ENCODE data around the gene SLC6A11. TPM values are rescaled to one million over a fixed set of nuclear protein-coding genes. Genes with fewer than 3 reads are reported as not detected.
A peak's percentile ranks its signal among the peaks of the same experiment; 100 is the strongest.

Gene SLC6A11
- total and polyA plus RNA-seq, 2 of the 13 experiments (the other 11 are each of a cell fraction or from before 2014, with no cell fraction given) = 17.9 to 34.5 TPM

GRCh38 chr3:10775828-10776227 is 40.2 kb upstream of the SLC6A11 start:
- BruUV-seq (replicated peaks) = no TSS peak
- 8% methylated on average over 1 of the region's 3 CpGs for WGBS (ENCODE audit: low lambda C conversion rate)

DNA sequence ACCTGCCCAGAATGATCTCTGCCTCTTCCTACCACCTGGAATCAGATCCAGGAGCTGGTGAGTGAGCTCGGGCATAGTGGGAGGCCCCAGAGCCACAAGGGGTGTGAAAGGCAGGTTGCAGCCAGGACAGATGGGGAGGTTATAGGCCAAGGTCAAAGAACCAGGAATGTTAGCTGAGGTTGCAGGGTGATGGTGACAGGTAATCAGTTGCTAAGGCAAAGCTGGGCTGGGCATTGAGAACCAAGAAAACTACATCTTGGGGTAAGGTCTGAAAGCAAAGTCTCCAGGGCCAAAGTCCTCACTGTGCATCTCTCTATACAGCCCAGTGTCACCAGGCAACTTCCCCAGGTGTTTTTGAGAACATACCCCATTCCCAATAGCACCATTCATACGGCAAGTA is 38.4 kb upstream of the SLC6A11 start:
- H3K9ac ChIP-seq (ENCODE audit: insufficient read depth, low read depth, low read length) = no peak overlapping the region
- no peaks in the 10 kb centered on the region for H3K36me3 ChIP-seq (replicated peaks in 1 of 2; ENCODE audit: control insufficient read depth in 1 of 2, insufficient read depth in 2 of 2, low read length in 2 of 2)
- FAIRE-seq (no peak), DNase-seq (ENCODE audit: low spot score) (no peak), ATAC-seq (no peak)
- intact Hi-C loops (cut with micrococcal nuclease; ENCODE audit: unreplicated experiment) = no loop called here
- no peak overlapping the region for H3K4me2 ChIP-seq (ENCODE audit: low read depth, low read length)
- H3K79me2 ChIP-seq (ENCODE audit: insufficient read depth, low read length) = no peaks in the 10 kb centered on the region
- CTCF ChIA-PET (ENCODE audit: low intra/inter-chr PET ratio, low total read pairs) = no interaction called here
- H3K27me3 ChIP-seq (ENCODE audit: control insufficient read depth in 1 of 2, insufficient read depth in 2 of 2, low read length in 2 of 2) = peaks cover 0 to 4% of the 10 kb centered on the region in 2 experiments; a peak in 4 of 5 replicates
- H3K9me3 ChIP-seq (ENCODE audit: low read length) = no peaks in the 10 kb centered on the region
- peaks cover 9% of the 10 kb centered on the region; the same call in 1 of the 2 replicates for H3K4me1 ChIP-seq (ENCODE audit: insufficient read depth, low read length)
- no peak overlapping the region for H3K27ac ChIP-seq (ENCODE audit: extremely low read length, insufficient read depth, low read length)
- in situ Hi-C loops (cut with HindIII; ENCODE audit: extremely low pct_ligation_motif_present, low pct_unique_long_range_greater_than_20kb) = no loop called here
- no peak overlapping the region for H3K4me3 ChIP-seq (replicated peaks in 1 of 3; ENCODE audit: insufficient read depth in 1 of 3, low read depth in 2 of 3, low read length in 3 of 3)
- no TSS peak for BruUV-seq (replicated peaks)
- no peaks in the 10 kb centered on the region for H4K20me1 ChIP-seq (ENCODE audit: insufficient read depth, low read length)
- POLR2A ChIA-PET = no interaction called here
- WGBS (ENCODE audit: low lambda C conversion rate) = 10% methylated on average over 2 of the region's 2 CpGs
- H2AFZ ChIP-seq (ENCODE audit: low read length) = no peak overlapping the region
- TF ChIP-seq MNT (IDR thresholded peaks at IDR 0.05) (no peak), RFX5 (IDR thresholded peaks at IDR 0.05; ENCODE audit: low read depth, low read length) (peak; percentile 96)

More at GRCh38 chr3:10775828-10776227, 40.2 kb upstream of the SLC6A11 start:
- Histone ChIP-seq H3K27me3 (ENCODE audit: control insufficient read depth in 1 of 2, insufficient read depth in 2 of 2, low read length in 2 of 2) (peaks cover 0 to 14% of the 10 kb centered on the region in 2 experiments; a peak in 4 of 5 replicates), H3K36me3 (replicated peaks in 1 of 2; ENCODE audit: control insufficient read depth in 1 of 2, insufficient read depth in 2 of 2, low read length in 2 of 2) (no peaks in the 10 kb centered on the region), H3K9ac (ENCODE audit: insufficient read depth, low read depth, low read length) (no peak overlapping the region), H2AFZ (ENCODE audit: low read length) (no peak overlapping the region), H4K20me1 (ENCODE audit: insufficient read depth, low read length) (no peaks in the 10 kb centered on the region), H3K79me2 (ENCODE audit: insufficient read depth, low read length) (no peaks in the 10 kb centered on the region), H3K4me1 (ENCODE audit: insufficient read depth, low read length) (peaks cover 14% of the 10 kb centered on the region; the same call in 1 of the 2 replicates), H3K4me2 (ENCODE audit: low read depth, low read length) (no peak overlapping the region), H3K27ac (ENCODE audit: extremely low read length, insufficient read depth, low read length) (no peak overlapping the region), H3K9me3 (ENCODE audit: low read length) (no peaks in the 10 kb centered on the region), H3K4me3 (replicated peaks in 1 of 3; ENCODE audit: insufficient read depth in 1 of 3, low read depth in 2 of 3, low read length in 3 of 3) (no peak overlapping the region)
- intact Hi-C loops (cut with micrococcal nuclease; ENCODE audit: unreplicated experiment) = no loop called here
- CTCF ChIA-PET (ENCODE audit: low intra/inter-chr PET ratio, low total read pairs) = no interaction called here
- DNase-seq (ENCODE audit: low spot score) (no peak), ATAC-seq (no peak), FAIRE-seq (no peak)
- in situ Hi-C loops (cut with HindIII; ENCODE audit: extremely low pct_ligation_motif_present, low pct_unique_long_range_greater_than_20kb) = no loop called here
- POLR2A ChIA-PET = no interaction called here
- TF ChIP-seq RNF2 (conservative IDR thresholded peaks at IDR 0.05; ENCODE audit: low read depth) = no peak
- no peak for TF ChIP-seq HMG20B (CRISPR knock-in tag; conservative IDR thresholded peaks at IDR 0.05)
- TF ChIP-seq RXRB (CRISPR knock-in tag; IDR thresholded peaks at IDR 0.05; ENCODE audit: borderline replicate concordance) = no peak
- TF ChIP-seq, protein P1, sequence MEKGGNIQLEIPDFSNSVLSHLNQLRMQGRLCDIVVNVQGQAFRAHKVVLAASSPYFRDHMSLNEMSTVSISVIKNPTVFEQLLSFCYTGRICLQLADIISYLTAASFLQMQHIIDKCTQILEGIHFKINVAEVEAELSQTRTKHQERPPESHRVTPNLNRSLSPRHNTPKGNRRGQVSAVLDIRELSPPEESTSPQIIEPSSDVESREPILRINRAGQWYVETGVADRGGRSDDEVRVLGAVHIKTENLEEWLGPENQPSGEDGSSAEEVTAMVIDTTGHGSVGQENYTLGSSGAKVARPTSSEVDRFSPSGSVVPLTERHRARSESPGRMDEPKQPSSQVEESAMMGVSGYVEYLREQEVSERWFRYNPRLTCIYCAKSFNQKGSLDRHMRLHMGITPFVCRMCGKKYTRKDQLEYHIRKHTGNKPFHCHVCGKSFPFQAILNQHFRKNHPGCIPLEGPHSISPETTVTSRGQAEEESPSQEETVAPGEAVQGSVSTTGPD (CRISPR knock-in tag; IDR thresholded peaks at IDR 0.05) = no peak
- no peak for TF ChIP-seq ZNF883 (CRISPR knock-in tag; IDR thresholded peaks at IDR 0.05; ENCODE audit: not compliant biosample characterization)
- no peak for TF ChIP-seq SSRP1 (CRISPR knock-in tag; IDR thresholded peaks at IDR 0.05)

Measured in HepG2 (cell line).